MM.1S (cell line): Measurements from ENCODE around the gene EBP.

Source experiments
- EZH2 ChIP-seq: fragments of 300-600 bp; sonication (generic); optimal IDR thresholded peaks from 2 replicates; pipeline ENCODE3; 2017; ENCODE audit warnings: low read depth, mild to moderate bottlenecking, antibody characterized with exemption, low read length, mixed read lengths
- EZH2phosphoT487 ChIP-seq: fragments of 300-600 bp; sonication (generic); IDR thresholded peaks from 2 replicates; pipeline ENCODE4 v1.6.1; 2018; ENCODE audit warnings: antibody characterized with exemption, low read length
- TF ChIP-seq, protein P1 (sequence below): fragments of 300-600 bp; sonication (generic); IDR thresholded peaks from 2 replicates; pipeline ENCODE4 v1.5.1; 2016; ENCODE audit warnings: antibody characterized with exemption, low read length, mixed read lengths

DNA sequence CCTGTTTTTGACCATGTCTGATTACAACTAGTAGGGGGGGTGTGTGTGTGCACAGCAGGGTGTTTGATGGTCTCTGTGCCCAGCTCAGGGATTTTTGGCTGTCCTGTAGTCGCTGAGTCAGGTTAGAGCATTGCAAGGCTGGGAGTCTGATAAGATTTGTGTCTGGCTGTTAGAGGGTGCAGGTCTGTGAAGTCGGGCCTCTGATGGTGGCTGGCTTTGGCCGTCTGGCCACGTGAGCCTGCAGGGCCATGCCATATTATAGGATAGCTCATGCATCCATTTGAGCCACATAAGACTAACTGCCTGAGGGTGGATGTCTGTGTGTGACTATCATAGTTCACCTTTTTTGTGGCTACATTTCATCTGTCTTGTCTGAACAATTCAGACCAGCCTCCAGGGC is 7.9 kb upstream of the EBP start:
- TF ChIP-seq, protein P1, sequence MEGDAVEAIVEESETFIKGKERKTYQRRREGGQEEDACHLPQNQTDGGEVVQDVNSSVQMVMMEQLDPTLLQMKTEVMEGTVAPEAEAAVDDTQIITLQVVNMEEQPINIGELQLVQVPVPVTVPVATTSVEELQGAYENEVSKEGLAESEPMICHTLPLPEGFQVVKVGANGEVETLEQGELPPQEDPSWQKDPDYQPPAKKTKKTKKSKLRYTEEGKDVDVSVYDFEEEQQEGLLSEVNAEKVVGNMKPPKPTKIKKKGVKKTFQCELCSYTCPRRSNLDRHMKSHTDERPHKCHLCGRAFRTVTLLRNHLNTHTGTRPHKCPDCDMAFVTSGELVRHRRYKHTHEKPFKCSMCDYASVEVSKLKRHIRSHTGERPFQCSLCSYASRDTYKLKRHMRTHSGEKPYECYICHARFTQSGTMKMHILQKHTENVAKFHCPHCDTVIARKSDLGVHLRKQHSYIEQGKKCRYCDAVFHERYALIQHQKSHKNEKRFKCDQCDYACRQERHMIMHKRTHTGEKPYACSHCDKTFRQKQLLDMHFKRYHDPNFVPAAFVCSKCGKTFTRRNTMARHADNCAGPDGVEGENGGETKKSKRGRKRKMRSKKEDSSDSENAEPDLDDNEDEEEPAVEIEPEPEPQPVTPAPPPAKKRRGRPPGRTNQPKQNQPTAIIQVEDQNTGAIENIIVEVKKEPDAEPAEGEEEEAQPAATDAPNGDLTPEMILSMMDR: no peak
- TF ChIP-seq EZH2 (no peak), EZH2phosphoT487 (no peak)
